Activated CD4-positive, alpha-beta T cell treated with anti-CD3 and anti-CD28 coated beads, Interleukin-2, amount 50 U/mL, for 48 hours (primary cell): Measurements from ENCODE around the gene C17orf67.

ENCODE experiments used
- DNase-seq, 2 experiments: peaks; one replicate each; pipeline ENCODE4 v3.0.0-alpha.2; 2020

The C17orf67 gene

GRCh38 chr17:56832446-56832845, 1.3 kb downstream of the C17orf67 start:
- DNase-seq: no peak

DNA sequence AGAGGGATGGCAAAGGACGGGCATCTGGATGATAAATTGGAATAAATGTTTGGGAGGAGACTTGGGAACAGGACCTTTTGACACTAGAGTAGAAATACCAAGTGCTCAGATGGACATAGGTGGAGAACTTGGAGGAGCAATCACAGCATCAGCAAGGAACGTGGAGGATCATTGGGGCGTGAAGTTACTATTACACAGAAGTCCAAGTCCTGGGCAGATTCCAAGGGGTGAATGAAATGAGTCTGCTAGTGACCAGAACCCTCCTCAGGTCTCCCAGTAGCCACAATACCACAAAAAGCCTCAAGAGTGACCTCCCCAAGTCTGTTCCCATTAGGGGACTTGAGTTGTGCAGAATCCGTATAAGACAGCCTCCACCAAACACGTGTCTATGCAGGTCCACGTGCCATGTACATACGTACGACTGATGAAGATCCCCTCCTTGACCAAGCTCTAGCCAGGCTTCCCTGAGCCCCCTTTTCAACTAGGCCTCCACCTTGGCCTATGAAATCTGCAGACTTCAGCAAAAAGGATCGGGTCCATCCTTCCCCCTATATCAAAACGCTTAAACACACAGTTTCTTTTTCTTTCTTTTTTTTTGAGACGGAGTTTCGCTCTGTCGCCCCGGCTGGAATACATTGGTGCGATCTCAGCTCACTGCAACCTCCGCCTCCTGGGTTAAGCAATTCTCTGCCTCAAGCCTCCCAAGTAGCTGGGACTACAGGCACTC, 2.2 kb downstream of the C17orf67 start:
- DNase-seq: no peak

- DNase-seq: no peak
Measured at GRCh38 chr17:56830726-56831368, 2.9 kb downstream of the C17orf67 start.

DNA sequence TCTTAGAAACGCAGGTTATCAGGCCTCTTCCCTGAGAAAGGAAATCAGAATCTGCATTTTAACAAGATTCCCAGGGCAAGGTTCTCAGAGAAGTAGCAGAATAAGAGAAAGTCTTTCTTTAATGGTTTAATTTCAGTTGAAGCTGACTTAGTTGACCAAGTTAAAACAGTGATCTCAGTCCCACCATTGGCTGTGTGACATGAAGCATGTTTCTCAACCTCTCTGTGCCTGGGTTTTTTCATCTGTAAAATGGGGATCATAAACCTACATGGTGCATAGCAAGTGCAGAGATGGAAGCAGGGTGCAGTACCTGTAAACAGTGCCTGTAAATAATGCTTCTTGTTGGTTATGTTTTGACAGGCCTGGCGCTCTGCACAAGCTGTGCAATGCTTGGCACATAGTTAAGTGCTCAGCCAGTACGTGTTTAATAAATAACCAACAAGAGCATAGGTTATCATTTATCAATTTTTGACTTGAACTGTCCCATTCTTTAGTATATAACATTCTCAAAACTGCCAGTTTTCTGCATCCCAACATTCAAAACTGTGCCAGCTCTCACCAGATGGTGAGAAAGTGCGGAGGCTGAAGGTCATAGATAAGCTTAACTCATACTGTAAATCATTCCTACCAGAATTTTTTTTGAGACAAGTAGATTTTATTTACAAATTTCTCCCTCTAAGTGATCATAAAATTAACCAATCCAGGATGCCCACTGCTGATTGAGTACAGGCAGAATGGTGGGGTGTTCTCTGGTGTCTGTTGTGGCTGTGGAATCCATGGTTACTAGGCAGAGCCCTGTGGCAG, 6.9 kb downstream of the C17orf67 start:
- no peak for DNase-seq

DNA sequence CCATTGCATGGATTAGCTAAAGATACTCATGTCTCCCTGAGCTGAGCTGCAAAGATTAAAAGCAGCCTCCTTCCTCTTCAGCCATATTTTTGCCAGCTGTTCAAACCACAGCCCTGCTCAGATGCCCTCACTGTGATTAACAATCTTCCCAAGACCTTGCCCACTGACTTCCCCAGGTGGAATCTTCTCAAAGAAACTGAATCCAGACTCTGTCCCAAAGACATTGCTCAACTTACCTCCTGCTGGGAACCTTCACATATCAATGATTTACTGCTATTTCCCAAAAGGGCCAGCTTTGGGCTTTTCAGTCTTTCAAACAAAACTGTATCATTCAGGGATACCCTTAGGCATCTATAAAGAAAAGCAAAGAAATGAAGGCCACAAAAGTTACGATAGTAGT, 9.2 kb downstream of the C17orf67 start:
- no peak for DNase-seq

GRCh38 chr17:56823848-56824247, 9.9 kb downstream of the C17orf67 start:
- no peak for DNase-seq

GRCh38 chr17:56822725-56823124, 11.0 kb downstream of the C17orf67 start:
- no peak for DNase-seq

DNA sequence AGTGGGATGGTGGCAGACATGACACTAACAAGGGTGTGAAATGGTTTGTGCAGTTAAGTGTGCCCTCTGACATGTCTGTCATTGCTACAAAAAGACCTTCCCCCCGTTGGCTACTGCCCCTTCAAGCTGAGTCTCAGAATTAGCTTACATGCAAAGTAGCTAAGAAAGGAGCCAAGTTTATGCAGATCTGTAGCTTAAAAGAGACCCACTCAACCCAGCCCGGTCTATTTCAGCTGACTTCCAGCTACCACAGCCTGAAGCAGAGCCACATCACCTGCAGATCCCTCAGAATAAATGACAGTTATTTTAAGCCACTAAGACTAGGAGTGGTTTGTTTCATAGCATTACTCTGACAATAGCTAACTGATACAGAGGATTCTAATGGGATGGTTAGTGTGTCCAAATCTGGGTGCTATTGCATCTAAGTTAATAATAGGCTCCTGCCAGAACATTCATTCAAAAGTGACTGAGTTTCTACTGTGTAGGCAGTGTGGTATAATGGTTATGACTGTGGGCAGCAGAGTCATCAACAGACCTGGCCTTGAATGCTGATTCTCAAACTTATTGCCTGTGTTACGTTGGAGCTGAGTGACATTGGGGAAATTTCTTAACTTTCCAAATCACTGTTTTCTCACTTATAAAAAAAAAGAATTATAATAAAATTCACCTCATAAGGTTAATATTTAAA, 11.7 kb downstream of the C17orf67 start:
- no peak for DNase-seq

DNA sequence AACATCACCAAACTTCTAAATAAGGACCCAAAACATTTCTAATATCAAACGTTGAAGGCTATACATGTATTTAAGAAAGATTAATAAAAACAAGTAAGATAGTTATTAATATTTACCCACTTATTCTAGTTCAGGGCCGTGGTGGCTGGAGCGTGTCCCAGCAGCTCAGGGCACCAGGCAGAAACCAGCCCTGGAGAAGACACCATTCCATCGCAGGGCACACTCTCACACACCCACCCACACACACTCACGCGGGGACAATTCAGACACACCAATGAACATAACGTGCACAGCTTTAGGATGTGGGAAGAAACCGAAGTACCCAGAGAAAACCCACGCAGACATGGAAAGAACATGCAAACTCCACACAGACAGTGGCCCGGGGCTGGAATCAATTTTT, 13.5 kb downstream of the C17orf67 start:
- no peak for DNase-seq

DNA sequence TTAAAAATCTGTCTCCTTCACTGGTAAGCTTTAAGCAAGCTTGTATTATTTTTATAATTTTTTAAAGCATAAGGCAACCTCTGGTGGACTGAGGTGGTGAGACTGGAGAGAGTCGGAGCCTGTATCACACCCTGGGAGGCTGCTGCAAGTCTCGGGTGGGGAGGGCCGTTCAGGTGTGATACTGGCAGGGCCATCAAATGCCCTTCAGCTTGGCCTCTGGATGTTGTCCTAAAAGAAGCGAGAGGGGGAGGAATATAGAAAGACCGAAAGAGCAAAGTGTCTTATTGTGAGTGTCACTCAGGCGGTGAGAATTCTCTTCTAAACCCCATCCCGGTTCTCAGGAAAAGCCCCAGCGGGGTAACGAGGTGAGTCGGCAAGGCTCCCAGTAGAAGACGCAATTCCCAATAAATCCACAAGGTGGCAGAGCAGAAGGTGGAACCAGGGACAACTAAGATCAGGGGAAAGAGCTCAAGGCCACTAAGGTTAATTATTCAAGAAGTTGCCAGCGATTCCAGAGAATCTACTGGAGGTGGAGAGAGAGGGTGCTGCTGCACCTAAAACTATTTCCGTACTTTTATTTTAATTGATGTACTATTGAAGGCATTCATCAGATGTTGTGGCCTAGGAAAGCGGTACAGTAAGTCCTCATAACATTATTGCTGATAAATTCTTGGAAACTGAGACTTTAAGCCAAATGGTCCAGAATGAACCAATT, 14.1 kb downstream of the C17orf67 start:
- DNase-seq: peak; percentile 76 to 83

GRCh38 chr17:56819030-56819429, 14.7 kb downstream of the C17orf67 start:
- no peak for DNase-seq

GRCh38 chr17:56817066-56817465, 16.7 kb downstream of the C17orf67 start:
- no peak for DNase-seq

DNA sequence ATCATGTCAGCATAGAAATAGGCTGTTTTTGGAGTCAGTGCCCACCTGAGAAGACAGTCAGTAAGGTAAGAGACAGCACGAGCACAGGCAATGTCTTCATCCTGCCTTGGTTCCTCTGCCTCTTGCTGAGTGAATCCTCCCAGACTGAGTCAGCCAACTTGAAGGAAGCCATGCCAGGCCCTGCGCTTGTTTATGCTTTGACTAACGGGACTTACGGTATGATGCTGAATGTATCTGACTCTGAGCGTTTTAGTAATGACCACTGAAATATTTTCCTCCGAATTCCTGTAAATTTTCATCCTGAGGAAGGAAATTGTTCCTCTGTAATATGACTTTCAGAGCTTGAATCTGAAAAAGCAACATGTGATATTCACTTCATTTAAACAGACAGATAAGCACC, 18.0 kb downstream of the C17orf67 start:
- DNase-seq: no peak

- no peak for DNase-seq
Measured at GRCh38 chr17:56812901-56813388, 20.8 kb downstream of the C17orf67 start.

DNA sequence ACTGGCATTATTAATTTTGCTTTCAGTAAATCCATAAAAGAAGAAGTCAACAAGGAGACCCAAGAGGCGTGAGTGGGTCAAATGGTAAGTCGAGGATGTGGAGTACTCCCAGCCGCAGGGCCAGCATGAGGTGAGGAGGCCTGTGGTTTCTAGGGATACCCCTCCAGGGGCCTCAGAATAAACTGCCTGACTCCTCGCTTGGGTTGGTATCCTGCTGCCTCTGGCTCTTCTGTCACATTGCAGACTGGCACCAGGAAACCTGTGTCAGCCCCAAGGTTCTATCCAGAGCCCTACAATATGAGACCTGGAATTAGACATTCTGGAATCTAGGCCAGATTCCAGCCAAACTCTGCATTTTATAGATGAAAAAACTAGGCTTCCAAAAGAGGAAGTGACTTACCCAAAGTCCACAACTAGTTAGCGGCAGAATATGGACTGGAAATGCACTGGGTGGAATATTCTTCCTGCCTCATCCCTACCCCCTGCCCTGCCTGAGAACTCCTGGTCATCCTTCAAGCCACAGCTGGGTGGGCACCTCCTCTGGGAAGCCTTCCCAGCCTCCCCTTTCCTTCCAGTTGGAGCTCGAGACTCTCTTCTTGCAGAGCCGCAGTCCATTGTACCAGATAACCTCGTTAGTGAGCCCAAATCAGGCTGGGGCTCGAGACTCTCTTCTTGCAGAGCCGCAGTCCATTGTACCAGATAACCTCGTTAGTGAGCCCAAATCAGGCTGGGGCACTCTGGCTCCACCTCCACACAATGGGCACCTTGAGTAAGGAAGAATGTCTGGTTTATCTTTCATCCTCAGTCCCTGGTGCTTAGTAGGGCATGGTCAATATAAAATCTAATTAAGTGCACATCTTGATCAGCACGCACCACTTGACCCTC, 22.6 kb downstream of the C17orf67 start:
- DNase-seq: no peak

DNA sequence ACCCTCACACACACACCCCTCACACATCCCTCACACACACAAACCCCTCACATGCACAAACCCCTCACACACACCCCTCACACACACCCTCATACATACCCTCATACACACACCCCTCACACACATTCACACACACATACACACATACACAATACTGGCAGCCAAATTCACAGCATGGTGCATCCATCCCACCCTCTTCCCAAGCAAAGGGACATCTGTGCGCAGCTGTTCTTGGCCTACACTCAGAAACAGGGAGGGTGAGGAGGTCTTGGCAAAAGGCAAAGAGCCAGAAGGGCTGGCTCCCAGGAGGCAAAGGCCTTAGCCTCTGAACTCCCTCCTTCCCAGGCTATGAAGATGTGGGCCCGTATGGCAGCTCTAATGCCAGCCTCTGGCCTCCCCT, 23.4 kb downstream of the C17orf67 start:
- DNase-seq: no peak

- no peak for DNase-seq
Measured at GRCh38 chr17:56809820-56810179, 23.9 kb downstream of the C17orf67 start.

- no peak for DNase-seq
Measured at GRCh38 chr17:56809106-56809819, 24.5 kb downstream of the C17orf67 start.

- DNase-seq: no peak
Measured at GRCh38 chr17:56808503-56808902, 25.2 kb downstream of the C17orf67 start.

GRCh38 chr17:56807723-56808122, 26.0 kb downstream of the C17orf67 start:
- no peak for DNase-seq

GRCh38 chr17:56806949-56807348, 26.8 kb downstream of the C17orf67 start:
- no peak for DNase-seq
